ENCODE measurements around the gene DLGAP1.

DNA sequence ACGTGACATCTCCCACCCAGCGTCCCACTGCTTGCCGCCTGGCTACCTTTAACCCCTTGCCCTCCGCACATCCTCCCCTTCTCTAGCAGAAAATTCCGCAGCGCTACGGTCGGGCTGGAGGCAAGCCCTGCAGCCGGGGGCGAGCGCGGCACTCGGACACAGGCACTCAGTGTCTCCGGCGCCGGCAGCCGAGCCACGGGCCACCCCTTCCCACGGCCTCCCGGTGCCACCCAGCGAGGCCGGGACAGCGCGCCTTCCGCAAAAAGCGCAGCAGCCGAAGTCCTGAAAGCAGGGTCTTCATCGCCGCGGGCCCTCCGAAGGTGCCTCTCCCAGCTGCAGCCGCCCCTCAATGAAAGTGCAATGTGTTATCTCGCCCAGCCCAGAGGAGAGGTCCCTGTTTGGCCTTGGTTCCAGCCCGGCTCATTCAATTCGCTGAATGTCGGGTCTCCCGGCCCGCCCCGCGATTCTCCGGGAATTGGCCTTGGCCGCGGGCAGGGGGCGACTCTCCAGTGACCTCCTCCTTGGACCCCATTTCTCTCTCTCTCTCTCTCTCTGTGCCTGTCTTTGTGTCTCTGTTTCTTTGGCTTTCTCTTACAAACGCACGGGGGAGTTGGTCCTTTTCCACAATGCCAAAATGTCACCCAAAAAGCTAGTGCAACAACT, 1.1 kb downstream of the DLGAP1 start:
- TF ChIP-seq, protein P1, sequence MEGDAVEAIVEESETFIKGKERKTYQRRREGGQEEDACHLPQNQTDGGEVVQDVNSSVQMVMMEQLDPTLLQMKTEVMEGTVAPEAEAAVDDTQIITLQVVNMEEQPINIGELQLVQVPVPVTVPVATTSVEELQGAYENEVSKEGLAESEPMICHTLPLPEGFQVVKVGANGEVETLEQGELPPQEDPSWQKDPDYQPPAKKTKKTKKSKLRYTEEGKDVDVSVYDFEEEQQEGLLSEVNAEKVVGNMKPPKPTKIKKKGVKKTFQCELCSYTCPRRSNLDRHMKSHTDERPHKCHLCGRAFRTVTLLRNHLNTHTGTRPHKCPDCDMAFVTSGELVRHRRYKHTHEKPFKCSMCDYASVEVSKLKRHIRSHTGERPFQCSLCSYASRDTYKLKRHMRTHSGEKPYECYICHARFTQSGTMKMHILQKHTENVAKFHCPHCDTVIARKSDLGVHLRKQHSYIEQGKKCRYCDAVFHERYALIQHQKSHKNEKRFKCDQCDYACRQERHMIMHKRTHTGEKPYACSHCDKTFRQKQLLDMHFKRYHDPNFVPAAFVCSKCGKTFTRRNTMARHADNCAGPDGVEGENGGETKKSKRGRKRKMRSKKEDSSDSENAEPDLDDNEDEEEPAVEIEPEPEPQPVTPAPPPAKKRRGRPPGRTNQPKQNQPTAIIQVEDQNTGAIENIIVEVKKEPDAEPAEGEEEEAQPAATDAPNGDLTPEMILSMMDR (IDR thresholded peaks at IDR 0.05; ENCODE audit: low read depth, low read length), result no peak
- no peak for TF ChIP-seq POLR2A (IDR thresholded peaks at IDR 0.05; ENCODE audit: extremely low read depth, insufficient read length)

Data from NB4 (cell line).